Astrocyte of the cerebellum (primary cell): ENCODE measurements around the gene CCDC82.

Source experiments
- DNase-seq: peaks from one replicate; pipeline ENCODE4 v3.0.0-alpha.2; 2011; ENCODE audit warnings: low read depth
- H3K4me3 ChIP-seq: 2 replicates; pipeline ENCODE4 v1.5.1; 2011; ENCODE audit warnings: mild to moderate bottlenecking, low read depth, low read length, moderate library complexity
- CTCF ChIP-seq: IDR thresholded peaks from 2 replicates; pipeline ENCODE4 v1.5.1; 2012; ENCODE audit warnings: low read length, low read depth, moderate library complexity, mild to moderate bottlenecking; ENCODE audit errors: missing control alignments
- in situ Hi-C: cut with HindIII; loops from 2 replicates; pipeline ENCODE4 v1.10.0; 2017; ENCODE audit warnings: low sequenced_read_pairs

CCDC82 gene

GRCh38 chr11:96306933-96307775 is 82.6 kb downstream of the CCDC82 start:
- DNase-seq: peak; percentile 98
- in situ Hi-C loops: loop anchor here (5.0 kb wide), 1 partner anchor 50 kb away; no protein-coding TSS in a partner anchor
- peak overlapping the region; percentile 23 for H3K4me3 ChIP-seq

GRCh38 chr11:96306600-96306932 is 83.1 kb downstream of the CCDC82 start:
- no peak for TF ChIP-seq CTCF
- in situ Hi-C loops: loop anchor here (5.0 kb wide), 1 partner anchor 49 kb away; no protein-coding TSS in a partner anchor
- no peak for DNase-seq
- no peak overlapping the region for H3K4me3 ChIP-seq

More at GRCh38 chr11:96306933-96307775, 82.6 kb downstream of the CCDC82 start:
- TF ChIP-seq CTCF: no peak

- in situ Hi-C loops: loop anchor here (5.0 kb wide), 1 partner anchor 49 kb away; no protein-coding TSS in a partner anchor
- no peak overlapping the region for H3K4me3 ChIP-seq
- TF ChIP-seq CTCF: no peak
- no peak for DNase-seq
Measured at GRCh38 chr11:96306071-96306470, 83.6 kb downstream of the CCDC82 start.

GRCh38 chr11:96303980-96304379 is 85.7 kb downstream of the CCDC82 start:
- in situ Hi-C loops: no loop called here
- no peak overlapping the region for H3K4me3 ChIP-seq
- TF ChIP-seq CTCF: no peak
- DNase-seq: no peak

- DNase-seq: no peak
- H3K4me3 ChIP-seq: no peak overlapping the region
- in situ Hi-C loops: no loop called here
- TF ChIP-seq CTCF: no peak
Measured at GRCh38 chr11:96303064-96303463, 86.6 kb downstream of the CCDC82 start.
